GM12873 (cell line): ENCODE data around the gene REEP1.

Source experiments
- CTCF ChIP-seq: IDR thresholded peaks from 2 replicates; pipeline ENCODE4 v1.5.1; 2012; ENCODE audit warnings: low read depth, mild to moderate bottlenecking, moderate library complexity, low read length, control low read depth; ENCODE audit not compliant: insufficient read depth; ENCODE audit errors: missing control alignments

REEP1 gene

GRCh38 chr2:86313341-86313740, 24.1 kb downstream of the REEP1 start:
- TF ChIP-seq CTCF, result no peak

- TF ChIP-seq CTCF, result no peak
These were observed 25.5 kb downstream of the REEP1 start for GRCh38 chr2:86311879-86312278.

- no peak for TF ChIP-seq CTCF
These were observed 27.5 kb downstream of the REEP1 start for GRCh38 chr2:86309966-86310365.

GRCh38 chr2:86308984-86309695, 28.3 kb downstream of the REEP1 start:
- no peak for TF ChIP-seq CTCF

- TF ChIP-seq CTCF, result no peak
These were observed 29.1 kb downstream of the REEP1 start for GRCh38 chr2:86308356-86308755.

GRCh38 chr2:86307431-86307830, 30.0 kb downstream of the REEP1 start:
- no peak for TF ChIP-seq CTCF

- TF ChIP-seq CTCF, result no peak
These were observed 31.5 kb downstream of the REEP1 start for GRCh38 chr2:86305915-86306254.
